GM12801 (cell line): ENCODE results near the gene MED12L.

Experiments
- TF ChIP-seq, protein P1 (sequence below): IDR thresholded peaks from one replicate; pipeline ENCODE4 v1.5.1; 2011; ENCODE audit warnings: control low read depth; ENCODE audit not compliant: insufficient read length; ENCODE audit errors: extremely low read depth

MED12L gene

GRCh38 chr3:151283387-151283786, 197.9 kb downstream of the MED12L start:
- TF ChIP-seq, protein P1, sequence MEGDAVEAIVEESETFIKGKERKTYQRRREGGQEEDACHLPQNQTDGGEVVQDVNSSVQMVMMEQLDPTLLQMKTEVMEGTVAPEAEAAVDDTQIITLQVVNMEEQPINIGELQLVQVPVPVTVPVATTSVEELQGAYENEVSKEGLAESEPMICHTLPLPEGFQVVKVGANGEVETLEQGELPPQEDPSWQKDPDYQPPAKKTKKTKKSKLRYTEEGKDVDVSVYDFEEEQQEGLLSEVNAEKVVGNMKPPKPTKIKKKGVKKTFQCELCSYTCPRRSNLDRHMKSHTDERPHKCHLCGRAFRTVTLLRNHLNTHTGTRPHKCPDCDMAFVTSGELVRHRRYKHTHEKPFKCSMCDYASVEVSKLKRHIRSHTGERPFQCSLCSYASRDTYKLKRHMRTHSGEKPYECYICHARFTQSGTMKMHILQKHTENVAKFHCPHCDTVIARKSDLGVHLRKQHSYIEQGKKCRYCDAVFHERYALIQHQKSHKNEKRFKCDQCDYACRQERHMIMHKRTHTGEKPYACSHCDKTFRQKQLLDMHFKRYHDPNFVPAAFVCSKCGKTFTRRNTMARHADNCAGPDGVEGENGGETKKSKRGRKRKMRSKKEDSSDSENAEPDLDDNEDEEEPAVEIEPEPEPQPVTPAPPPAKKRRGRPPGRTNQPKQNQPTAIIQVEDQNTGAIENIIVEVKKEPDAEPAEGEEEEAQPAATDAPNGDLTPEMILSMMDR, result no peak

GRCh38 chr3:151283907-151284461, 198.5 kb downstream of the MED12L start:
- TF ChIP-seq, protein P1, result no peak

- TF ChIP-seq, protein P1, result no peak
Observed at GRCh38 chr3:151285940-151286339, 200.5 kb downstream of the MED12L start.

DNA sequence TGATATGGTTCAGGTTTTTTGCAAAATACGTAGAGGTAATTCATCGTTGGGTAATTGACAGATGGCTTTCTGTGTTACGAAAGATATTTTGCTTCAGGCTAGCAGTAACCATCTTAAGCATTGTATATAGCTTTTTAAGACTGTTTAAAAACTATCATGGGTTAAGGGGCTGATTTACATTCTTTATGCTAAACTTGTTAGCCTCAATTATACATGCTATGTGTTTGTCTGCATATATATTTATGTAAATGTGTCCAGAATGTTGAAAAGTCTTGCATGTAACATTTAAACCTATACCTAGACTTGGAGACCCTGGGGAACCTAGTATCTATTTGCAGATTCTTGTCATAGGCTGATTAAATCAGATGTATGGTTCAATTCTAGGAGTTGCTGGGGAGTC, 204.0 kb downstream of the MED12L start:
- TF ChIP-seq, protein P1, result no peak

DNA sequence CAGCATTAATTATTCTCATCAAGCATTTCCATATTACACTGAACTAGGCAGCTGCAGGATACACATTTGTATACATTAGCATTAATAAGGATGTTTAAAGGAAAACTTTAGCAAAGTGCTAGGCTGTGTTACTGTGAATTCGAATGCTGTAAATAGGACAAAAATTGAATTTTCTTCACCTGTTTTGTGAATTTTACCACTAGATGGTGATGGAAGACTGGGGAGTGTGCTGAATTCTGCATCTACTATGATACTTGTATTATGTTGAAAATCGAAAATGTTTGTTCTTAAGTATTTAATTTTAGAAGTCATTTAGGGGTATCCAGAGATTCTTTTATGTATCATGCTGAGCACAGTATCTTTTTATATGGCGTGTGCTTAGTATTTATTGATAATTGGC, 205.2 kb downstream of the MED12L start:
- TF ChIP-seq, protein P1, result no peak

DNA sequence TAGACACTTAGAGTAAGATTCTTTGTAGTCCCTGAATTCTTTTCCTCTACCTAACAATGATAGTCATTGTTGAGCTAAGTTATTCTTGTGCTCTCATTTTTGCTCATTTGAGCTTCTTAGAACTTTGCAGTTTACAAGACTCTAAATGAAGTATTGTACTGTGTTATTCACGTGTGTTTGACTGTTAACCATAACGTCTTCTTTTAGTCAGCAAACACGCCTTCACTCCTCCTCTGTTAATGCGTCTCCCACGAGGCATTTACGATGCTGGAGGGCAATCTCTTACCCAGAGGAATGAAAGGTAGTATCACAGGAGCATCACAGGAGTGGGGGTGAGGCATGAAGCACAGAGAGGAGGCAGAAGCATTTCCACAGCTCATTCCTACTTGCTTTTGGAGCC, 207.7 kb downstream of the MED12L start:
- TF ChIP-seq, protein P1, result no peak

DNA sequence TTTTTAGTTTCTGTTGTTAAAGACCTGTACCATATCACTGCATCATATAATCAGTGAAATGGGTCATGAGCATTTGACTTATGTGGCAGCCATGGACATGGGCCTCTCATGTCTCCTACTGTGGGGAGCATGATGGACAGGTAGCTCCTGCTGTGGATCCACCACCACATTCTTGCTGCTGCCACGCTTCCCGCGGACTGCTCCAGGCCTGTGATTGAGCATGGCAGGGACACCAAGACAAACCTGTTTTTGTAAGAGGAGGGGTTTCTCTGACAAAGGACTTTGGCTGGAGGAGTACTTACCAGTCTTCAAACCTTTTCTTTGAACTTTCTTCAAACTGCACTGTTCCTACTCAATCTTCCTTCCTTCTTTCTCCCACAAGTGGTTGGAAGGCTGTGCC, 210.8 kb downstream of the MED12L start:
- TF ChIP-seq, protein P1, result no peak

DNA sequence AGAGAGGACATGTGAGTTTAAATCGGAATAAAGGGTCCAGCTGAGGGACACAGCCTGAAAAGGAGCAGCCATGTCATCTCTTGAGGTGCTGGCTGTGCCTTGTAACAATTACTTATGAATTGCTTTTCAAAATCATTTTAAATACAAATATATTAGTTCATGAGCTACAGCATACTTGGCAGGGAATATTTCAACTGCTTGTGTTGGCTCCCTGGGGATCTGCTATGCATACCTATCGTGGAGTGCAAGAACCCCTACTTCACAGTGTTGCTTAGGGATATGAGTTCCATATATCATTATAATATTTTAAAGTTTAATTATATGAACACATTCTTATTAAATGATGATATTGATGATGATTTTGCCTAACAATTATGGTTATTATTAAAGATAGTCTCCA, 212.0 kb downstream of the MED12L start:
- TF ChIP-seq, protein P1, result no peak
